Progenitor cell of endocrine pancreas (in vitro differentiated cells): Measurements from ENCODE around the gene TMPRSS6. TPM values are rescaled to one million over a fixed set of nuclear protein-coding genes. Genes with fewer than 3 reads are reported as not detected.

Experiments
- DNase-seq: peaks from one replicate; pipeline ENCODE4 v3.0.0; 2021; ENCODE audit warnings: low spot score; ENCODE audit not compliant: unreplicated experiment
- H3K27ac Mint-ChIP-seq: 2 replicates; pipeline ENCODE4 v1.8.0; 2021; ENCODE audit warnings: mild to moderate bottlenecking, moderate library complexity, mixed read lengths
- H3K27me3 Mint-ChIP-seq: 2 replicates; pipeline ENCODE4 v1.8.0; 2021; ENCODE audit warnings: mixed read lengths
- H3K36me3 Mint-ChIP-seq: 2 replicates; pipeline ENCODE4 v1.8.0; 2022; ENCODE audit warnings: mixed read lengths; ENCODE audit not compliant: insufficient read depth
- H3K4me1 Mint-ChIP-seq: 2 replicates; pipeline ENCODE4 v1.8.0; 2021; ENCODE audit warnings: low read depth, mixed read lengths
- H3K4me3 Mint-ChIP-seq: 2 replicates; pipeline ENCODE4 v1.8.0; 2021; ENCODE audit warnings: low read depth, mild to moderate bottlenecking, moderate library complexity, mixed read lengths
- H3K9me3 Mint-ChIP-seq: 2 replicates; pipeline ENCODE4 v1.8.0; 2021; ENCODE audit warnings: low read depth, mixed read lengths
- CTCF ChIP-seq: fragments of 200-600 bp; sonication (generic); IDR thresholded peaks from one replicate; pipeline ENCODE4 v1.5.0; 2021; ENCODE audit warnings: antibody characterized with exemption, mild to moderate bottlenecking; ENCODE audit not compliant: unreplicated experiment
- total RNA-seq: library from RNA; stranded (reverse); gene quantifications from 2 replicates; pipeline ENCODE4 v1.2.1, GENCODE V29; 2021

The TMPRSS6 gene
- total RNA-seq, 1 donor from 2014 or later = 12.6 TPM

GRCh38 chr22:37069719-37070118 is 39.8 kb downstream of the TMPRSS6 start:
- H3K27ac Mint-ChIP-seq = no peak overlapping the region
- TF ChIP-seq CTCF = no peak
- H3K9me3 Mint-ChIP-seq = no peaks in the 10 kb centered on the region
- no peak for DNase-seq
- no peaks in the 10 kb centered on the region for H3K36me3 Mint-ChIP-seq
- H3K27me3 Mint-ChIP-seq = peaks cover 33% of the 10 kb centered on the region
- peaks cover 3% of the 10 kb centered on the region for H3K4me1 Mint-ChIP-seq
- H3K4me3 Mint-ChIP-seq = no peak overlapping the region

DNA sequence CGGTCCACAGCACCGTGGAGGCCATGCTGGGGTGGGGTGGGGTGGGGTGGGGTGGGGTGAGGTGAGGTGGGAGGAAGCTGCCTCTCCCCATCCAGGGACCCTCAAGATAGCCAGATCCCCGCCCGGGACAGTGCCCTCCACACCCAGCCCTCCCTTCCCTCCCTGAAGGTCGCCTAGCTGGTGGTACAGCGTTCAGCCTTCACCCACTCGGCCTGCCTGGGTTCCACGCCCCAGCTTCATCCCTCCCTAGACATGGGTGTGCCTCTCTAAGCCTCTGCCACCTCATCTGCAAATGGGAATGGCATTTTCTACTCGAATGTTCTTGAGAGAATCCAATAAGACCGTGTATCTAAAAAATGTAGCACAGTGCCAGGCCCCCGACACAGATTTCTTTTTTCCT is 40.2 kb downstream of the TMPRSS6 start:
- no peak overlapping the region for H3K27ac Mint-ChIP-seq
- peaks cover 29% of the 10 kb centered on the region for H3K27me3 Mint-ChIP-seq
- peaks cover 3% of the 10 kb centered on the region for H3K4me1 Mint-ChIP-seq
- H3K4me3 Mint-ChIP-seq = no peak overlapping the region
- H3K36me3 Mint-ChIP-seq = no peaks in the 10 kb centered on the region
- no peak for TF ChIP-seq CTCF
- no peaks in the 10 kb centered on the region for H3K9me3 Mint-ChIP-seq
- DNase-seq = no peak

GRCh38 chr22:37068859-37069258 is 40.7 kb downstream of the TMPRSS6 start:
- H3K27ac Mint-ChIP-seq = no peak overlapping the region
- DNase-seq = peak; percentile 26
- no peak for TF ChIP-seq CTCF
- H3K9me3 Mint-ChIP-seq = no peaks in the 10 kb centered on the region
- H3K36me3 Mint-ChIP-seq = no peaks in the 10 kb centered on the region
- peaks cover 3% of the 10 kb centered on the region for H3K4me1 Mint-ChIP-seq
- H3K27me3 Mint-ChIP-seq = peaks cover 27% of the 10 kb centered on the region
- no peak overlapping the region for H3K4me3 Mint-ChIP-seq

- Mint-ChIP-seq H3K4me1 (peaks cover 3% of the 10 kb centered on the region), H3K27ac (no peak overlapping the region), H3K9me3 (no peaks in the 10 kb centered on the region), H3K27me3 (peaks cover 27% of the 10 kb centered on the region), H3K36me3 (no peaks in the 10 kb centered on the region), H3K4me3 (no peak overlapping the region)
- TF ChIP-seq CTCF = no peak
- no peak for DNase-seq
Observed at GRCh38 chr22:37067428-37067827, 42.1 kb downstream of the TMPRSS6 start.

- TF ChIP-seq CTCF = no peak
- Mint-ChIP-seq H3K27me3 (peaks cover 27% of the 10 kb centered on the region), H3K27ac (no peak overlapping the region), H3K4me3 (no peak overlapping the region), H3K36me3 (no peaks in the 10 kb centered on the region), H3K4me1 (peaks cover 3% of the 10 kb centered on the region), H3K9me3 (no peaks in the 10 kb centered on the region)
- DNase-seq = no peak
Observed at GRCh38 chr22:37065961-37066360, 43.6 kb downstream of the TMPRSS6 start.
